GM12878 (cell line): ENCODE data around the gene SETD7. TPM values are rescaled to one million over a fixed set of nuclear protein-coding genes. Genes with fewer than 3 reads are reported as not detected.

Experiments
- ATAC-seq: fragments of 200-7000 bp; cut with Tn5 transposase; 3 replicates; pipeline ENCODE4 v1.9.1; 2020; ENCODE audit warnings: mild to moderate bottlenecking, moderate library complexity
- BruUV-seq: library from RNA; stranded (reverse); fragments of 400-500 nt; replicated peaks from 2 replicates; lab custom pipeline; 2021; lab: Mats Ljungman, UMichigan
- CTCF ChIA-PET: fragments of 300-600 bp; sonication (Branson Sonifier 250); formaldehyde crosslinking; extraction: SDS; loops from one replicate; lab custom pipeline; 2021; ENCODE audit warnings: inconsistent platforms; lab: Yijun Ruan, JAX
- POLR2A ChIA-PET: fragments of 350-600 bp; formaldehyde crosslinking; extraction: SDS; loops from one replicate; lab custom pipeline; 2021; ENCODE audit warnings: inconsistent platforms; lab: Charles Lee
- RAD21 ChIA-PET: fragments of 300-600 bp; sonication (Branson Sonifier 250); formaldehyde crosslinking; loops from one replicate; lab custom pipeline; 2023; ENCODE audit warnings: antibody characterized with exemption; ENCODE audit not compliant: unreplicated experiment; lab: Charles Lee
- SMC1A ChIA-PET: fragments of 300-600 bp; sonication (Branson Sonifier 250); formaldehyde crosslinking; loops from one replicate; lab custom pipeline; 2023; ENCODE audit not compliant: unreplicated experiment, uncharacterized antibody; lab: Charles Lee
- DNase-seq: peaks from one replicate; pipeline ENCODE4 v3.0.0-alpha.2; 2011; ENCODE audit warnings: low read depth, low spot score
- FAIRE-seq: peaks from 3 replicates; lab custom pipeline; 2011; peaks lifted over from hg19 to GRCh38; lab: Jason Lieb, UNC
- H2AFZ ChIP-seq: 2 replicates; pipeline ENCODE4 v1.6.0; 2011; ENCODE audit warnings: low read depth, low read length, control low read depth; ENCODE audit not compliant: control insufficient read depth
- H3K27ac ChIP-seq: 2 replicates; pipeline ENCODE4 v1.5.1; 2011; ENCODE audit warnings: control low read depth; ENCODE audit not compliant: control insufficient read depth, insufficient read depth
- H3K27me3 ChIP-seq, 2 experiments: replicated peaks in 1 of 2; 2 replicates each; pipeline versions ENCODE4 v1.6.0 to v1.6.1; 2011; ENCODE audit warnings: low read length in 1 of 2; ENCODE audit not compliant: control insufficient read depth in 2 of 2, insufficient read depth in 2 of 2
- H3K36me3 ChIP-seq, 2 experiments: 2 replicates each; pipeline ENCODE4 v1.5.1; 2011; ENCODE audit warnings: low read length in 1 of 2; ENCODE audit not compliant: control insufficient read depth in 2 of 2, insufficient read depth in 2 of 2
- H3K4me1 ChIP-seq: 2 replicates; pipeline ENCODE4 v1.6.1; 2011; ENCODE audit warnings: mild to moderate bottlenecking, low read length, moderate library complexity, mixed read lengths; ENCODE audit not compliant: control insufficient read depth, insufficient read depth
- H3K4me2 ChIP-seq: 2 replicates; pipeline ENCODE4 v1.6.0; 2011; ENCODE audit warnings: control low read depth; ENCODE audit not compliant: control insufficient read depth, insufficient read depth
- H3K4me3 ChIP-seq: fragments of 200-600 bp; sonication (generic); 2 replicates; pipeline ENCODE4 v1.5.1; 2016
- H3K79me2 ChIP-seq: 2 replicates; pipeline ENCODE4 v1.6.0; 2011; ENCODE audit warnings: low read length; ENCODE audit not compliant: control insufficient read depth, insufficient read depth
- H3K9ac ChIP-seq: 2 replicates; pipeline ENCODE4 v1.8.0; 2011; ENCODE audit warnings: low read length, control low read depth, mixed read lengths; ENCODE audit not compliant: control insufficient read depth, insufficient read depth
- H3K9me3 ChIP-seq: replicated peaks from 3 replicates; pipeline ENCODE4 v1.5.1; 2011; ENCODE audit warnings: mild to moderate bottlenecking, low read length; ENCODE audit not compliant: control insufficient read depth, insufficient read depth
- H4K20me1 ChIP-seq: 2 replicates; pipeline ENCODE4 v1.6.0; 2011; ENCODE audit not compliant: control insufficient read depth, insufficient read depth
- CBFB ChIP-seq: IDR thresholded peaks from 2 replicates; pipeline ENCODE4 v1.6.1; 2016; ENCODE audit warnings: antibody characterized with exemption, low read depth
- HDAC6 ChIP-seq: fragments of 200-600 bp; sonication (generic); IDR thresholded peaks from one replicate; pipeline ENCODE4 v1.8.0; 2017; ENCODE audit warnings: antibody characterized with exemption; ENCODE audit not compliant: unreplicated experiment
- LARP7 ChIP-seq: fragments of 450-650 bp; IDR thresholded peaks from 2 replicates; pipeline ENCODE4 v1.6.1; 2017; ENCODE audit warnings: mild to moderate bottlenecking
- MEF2B ChIP-seq: fragments of 450-650 bp; IDR thresholded peaks from 2 replicates; pipeline ENCODE4 v1.6.1; 2018; ENCODE audit warnings: mild to moderate bottlenecking, moderate library complexity; ENCODE audit not compliant: partially characterized antibody, poor library complexity, severe bottlenecking
- MYC ChIP-seq: IDR thresholded peaks from 2 replicates; pipeline ENCODE4 v1.6.1; 2011; ENCODE audit warnings: mild to moderate bottlenecking, low read length, moderate library complexity, inconsistent platforms; ENCODE audit not compliant: insufficient read depth, insufficient replicate concordance, insufficient read length, severe bottlenecking
- NFXL1 ChIP-seq: fragments of 450-650 bp; IDR thresholded peaks from 2 replicates; pipeline ENCODE4 v1.6.1; 2017; ENCODE audit warnings: antibody characterized with exemption, mild to moderate bottlenecking, borderline replicate concordance
- POLR2AphosphoS5 ChIP-seq: IDR thresholded peaks from 2 replicates; pipeline ENCODE4 v1.6.1; 2011; ENCODE audit warnings: mild to moderate bottlenecking, low read length, inconsistent platforms
- RFX5 ChIP-seq: IDR thresholded peaks from 2 replicates; pipeline ENCODE4 v1.6.1; 2011; ENCODE audit warnings: low read depth, low read length, improper control_type of control experiment
- SUPT20H ChIP-seq: IDR thresholded peaks from 2 replicates; pipeline ENCODE4 v1.6.1; 2011; ENCODE audit warnings: low read depth, mild to moderate bottlenecking, low read length, moderate library complexity, borderline replicate concordance; ENCODE audit not compliant: control insufficient read depth
- ZNF217 ChIP-seq: fragments of 450-650 bp; IDR thresholded peaks from 2 replicates; pipeline ENCODE4 v1.6.1; 2017; ENCODE audit warnings: antibody characterized with exemption, mild to moderate bottlenecking
- ZNF622 ChIP-seq: fragments of 450-650 bp; IDR thresholded peaks from 2 replicates; pipeline ENCODE4 v1.6.1; 2017; ENCODE audit warnings: mild to moderate bottlenecking, inconsistent platforms
- WGBS: methylation state at CpG from one replicate; pipeline ENCODE4 v1.1.6; 2016; ENCODE audit warnings: low lambda C conversion rate; ENCODE audit not compliant: insufficient replicate concordance, insufficient coverage; ENCODE audit errors: missing lambda C conversion rate; 5-methylcytosine and 5-hydroxymethylcytosine counted together
- in situ Hi-C: fragments of 300-500 bp; cut with MboI; formaldehyde crosslinking; loops from 9 replicates; pipeline ENCODE4 v1.14.3; 2018; ENCODE audit warnings: mixed read lengths
- intact Hi-C: fragments of 100-400 bp; cut with micrococcal nuclease; formaldehyde crosslinking; loops from one replicate; pipeline ENCODE4 v1.14.2; 2022; ENCODE audit not compliant: unreplicated experiment
- polyA plus RNA-seq, 11 experiments: library from polyadenylated mRNA; depleted of rRNA in 4 of 11; unstranded in 6 of 11; stranded (reverse) in 5 of 11; fragments of >200 nt; fragmentation: Nextera tagmentation in 4 of 11; fragmentation: Illumina TruSeq in 1 of 11; extraction: Ambion mirVana in 4 of 11; extraction: Trizol in 1 of 11; gene quantifications; 1 replicate in 1 of 11; 2 replicates in 10 of 11; pipeline versions ENCODE4 v1.2.1 to v1.2.3, GENCODE V29; 2011 to 2016; ENCODE audit warnings: inconsistent platforms in 2 of 11, missing spikeins in 2 of 11, low read depth in 1 of 11
- total RNA-seq, 4 experiments: library from RNA; depleted of rRNA in 3 of 4; stranded (reverse); fragments of >200 nt in 3 of 4; fragmentation: Illumina TruSeq in 1 of 4; extraction: Trizol in 1 of 4; gene quantifications; 2 replicates each; pipeline versions ENCODE4 v1.2.1 to v1.2.3, GENCODE V29; 2013 to 2021
- TF ChIP-seq, protein P1 (sequence below): fragments of 450-650 bp; IDR thresholded peaks from 2 replicates; pipeline ENCODE4 v1.6.1; 2017; ENCODE audit warnings: mild to moderate bottlenecking, moderate library complexity

The SETD7 gene
- total and polyA plus RNA-seq, 10 of the 15 experiments (the other 5 are each of a cell fraction or from before 2014, with no cell fraction given): 0.03 to 0.82 (median 0.44) TPM

GRCh38 chr4:139552517-139553307 is 3.3 kb downstream of the SETD7 start:
- POLR2A ChIA-PET: no interaction called here
- BruUV-seq: no TSS peak

More at GRCh38 chr4:139552517-139553307, 3.3 kb downstream of the SETD7 start:
- H3K4me1 ChIP-seq: peaks cover 8% of the 10 kb centered on the region; the same call in 1 of the 2 replicates
- no peak overlapping the region for H3K9ac ChIP-seq
- CTCF ChIA-PET: no interaction called here
- FAIRE-seq: no peak
- no peaks in the 10 kb centered on the region for H3K79me2 ChIP-seq
- SMC1A ChIA-PET: no interaction called here
- in situ Hi-C loops (no loop called here), intact Hi-C loops (no loop called here)
- no peaks in the 10 kb centered on the region for H3K36me3 ChIP-seq
- peaks cover 11 to 20% of the 10 kb centered on the region in 2 experiments for H3K27me3 ChIP-seq
- H3K4me3 ChIP-seq: no peak overlapping the region
- WGBS: 60% methylated on average over 5 of the region's 5 CpGs
- TF ChIP-seq SUPT20H (no peak), NFXL1 (no peak), RFX5 (no peak), POLR2AphosphoS5 (no peak), ZNF217 (no peak), LARP7 (no peak), ZNF622 (no peak), MEF2B (no peak), CBFB (no peak), MYC (no peak), HDAC6 (no peak)
- TF ChIP-seq, protein P1, sequence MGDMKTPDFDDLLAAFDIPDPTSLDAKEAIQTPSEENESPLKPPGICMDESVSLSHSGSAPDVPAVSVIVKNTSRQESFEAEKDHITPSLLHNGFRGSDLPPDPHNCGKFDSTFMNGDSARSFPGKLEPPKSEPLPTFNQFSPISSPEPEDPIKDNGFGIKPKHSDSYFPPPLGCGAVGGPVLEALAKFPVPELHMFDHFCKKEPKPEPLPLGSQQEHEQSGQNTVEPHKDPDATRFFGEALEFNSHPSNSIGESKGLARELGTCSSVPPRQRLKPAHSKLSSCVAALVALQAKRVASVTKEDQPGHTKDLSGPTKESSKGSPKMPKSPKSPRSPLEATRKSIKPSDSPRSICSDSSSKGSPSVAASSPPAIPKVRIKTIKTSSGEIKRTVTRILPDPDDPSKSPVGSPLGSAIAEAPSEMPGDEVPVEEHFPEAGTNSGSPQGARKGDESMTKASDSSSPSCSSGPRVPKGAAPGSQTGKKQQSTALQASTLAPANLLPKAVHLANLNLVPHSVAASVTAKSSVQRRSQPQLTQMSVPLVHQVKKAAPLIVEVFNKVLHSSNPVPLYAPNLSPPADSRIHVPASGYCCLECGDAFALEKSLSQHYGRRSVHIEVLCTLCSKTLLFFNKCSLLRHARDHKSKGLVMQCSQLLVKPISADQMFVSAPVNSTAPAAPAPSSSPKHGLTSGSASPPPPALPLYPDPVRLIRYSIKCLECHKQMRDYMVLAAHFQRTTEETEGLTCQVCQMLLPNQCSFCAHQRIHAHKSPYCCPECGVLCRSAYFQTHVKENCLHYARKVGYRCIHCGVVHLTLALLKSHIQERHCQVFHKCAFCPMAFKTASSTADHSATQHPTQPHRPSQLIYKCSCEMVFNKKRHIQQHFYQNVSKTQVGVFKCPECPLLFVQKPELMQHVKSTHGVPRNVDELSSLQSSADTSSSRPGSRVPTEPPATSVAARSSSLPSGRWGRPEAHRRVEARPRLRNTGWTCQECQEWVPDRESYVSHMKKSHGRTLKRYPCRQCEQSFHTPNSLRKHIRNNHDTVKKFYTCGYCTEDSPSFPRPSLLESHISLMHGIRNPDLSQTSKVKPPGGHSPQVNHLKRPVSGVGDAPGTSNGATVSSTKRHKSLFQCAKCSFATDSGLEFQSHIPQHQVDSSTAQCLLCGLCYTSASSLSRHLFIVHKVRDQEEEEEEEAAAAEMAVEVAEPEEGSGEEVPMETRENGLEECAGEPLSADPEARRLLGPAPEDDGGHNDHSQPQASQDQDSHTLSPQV: no peak
- ATAC-seq: no peak
- RAD21 ChIA-PET: no interaction called here
- H2AFZ ChIP-seq: no peak overlapping the region
- H4K20me1 ChIP-seq: no peaks in the 10 kb centered on the region; the same call in 1 of the 2 replicates
- no peak overlapping the region for H3K27ac ChIP-seq
- H3K4me2 ChIP-seq: no peak overlapping the region
- no peaks in the 10 kb centered on the region for H3K9me3 ChIP-seq
- DNase-seq: no peak
